H1 (cell line): ENCODE measurements around the gene ANXA6. TPM values are rescaled to one million over a fixed set of nuclear protein-coding genes. Genes with fewer than 3 reads are reported as not detected.

ENCODE experiments used
- CTCF ChIA-PET: fragments of 300-600 bp; sonication (Branson Sonifier 250); formaldehyde crosslinking; loops from one replicate; lab custom pipeline; 2021; ENCODE audit not compliant: partially characterized antibody; lab: Charles Lee
- POLR2A ChIA-PET: fragments of 300-600 bp; sonication (Branson Sonifier 250); formaldehyde crosslinking; loops from one replicate; lab custom pipeline; 2021; ENCODE audit warnings: inconsistent platforms; ENCODE audit not compliant: partially characterized antibody; lab: Charles Lee
- DNase-seq, 2 experiments: peaks; one replicate each; pipeline versions ENCODE4 v3.0.0 to v3.0.0-alpha.2; 2010 to 2022; ENCODE audit warnings: low spot score in 2 of 2, low read depth in 1 of 2, mixed read lengths in 1 of 2
- FAIRE-seq: peaks from 2 replicates; lab custom pipeline; 2011; peaks lifted over from hg19 to GRCh38; lab: Jason Lieb, UNC
- H2AFZ ChIP-seq: 2 replicates; pipeline ENCODE4 v1.8.1; 2012; ENCODE audit warnings: low read length, inconsistent platforms
- H2AK5ac ChIP-seq: 2 replicates; pipeline ENCODE4 v1.6.1; 2013; ENCODE audit warnings: low read depth, low read length
- H2BK120ac ChIP-seq: replicated peaks from 2 replicates; pipeline ENCODE3; 2013; ENCODE audit warnings: low read depth, low read length, inconsistent platforms
- H2BK12ac ChIP-seq: 2 replicates; pipeline ENCODE4 v1.6.1; 2013; ENCODE audit warnings: low read depth, low read length
- H2BK15ac ChIP-seq: 2 replicates; pipeline ENCODE4 v1.6.1; 2013; ENCODE audit warnings: low read length
- H2BK20ac ChIP-seq: 2 replicates; pipeline ENCODE4 v1.6.1; 2013; ENCODE audit warnings: low read length
- H2BK5ac ChIP-seq: 2 replicates; pipeline ENCODE4 v1.6.1; 2013; ENCODE audit warnings: low read depth, low read length
- H3K14ac ChIP-seq: 2 replicates; pipeline ENCODE4 v1.6.1; 2013; ENCODE audit warnings: inconsistent platforms; ENCODE audit not compliant: insufficient read length
- H3K18ac ChIP-seq: 2 replicates; pipeline ENCODE4 v1.6.1; 2013; ENCODE audit warnings: low read length; ENCODE audit errors: extremely low read depth
- H3K23ac ChIP-seq: 2 replicates; pipeline ENCODE4 v1.6.1; 2013; ENCODE audit warnings: inconsistent platforms; ENCODE audit not compliant: insufficient read length
- H3K23me2 ChIP-seq: 2 replicates; pipeline ENCODE4 v1.6.1; 2013; ENCODE audit warnings: low read depth, low read length
- H3K27ac ChIP-seq: 2 replicates; pipeline ENCODE4 v1.6.1; 2011; ENCODE audit warnings: low read depth, low read length, inconsistent platforms
- H3K27me3 ChIP-seq, 4 experiments: replicated peaks in 1 of 4; 1 replicate in 1 of 4; 2 replicates in 3 of 4; pipeline versions ENCODE4 v1.6.1 to v1.8.1; 2011 to 2013; ENCODE audit warnings: low read length in 3 of 4, mild to moderate bottlenecking in 3 of 4, inconsistent platforms in 2 of 4, mixed read lengths in 2 of 4, moderate library complexity in 1 of 4; ENCODE audit not compliant: control insufficient read depth in 3 of 4, insufficient read depth in 3 of 4; ENCODE audit errors: extremely low read depth in 1 of 4
- H3K36me3 ChIP-seq, 4 experiments: 2 replicates each; pipeline versions ENCODE4 v1.6.1 to v1.8.1; 2011 to 2013; ENCODE audit warnings: mild to moderate bottlenecking in 4 of 4, low read length in 3 of 4, moderate library complexity in 2 of 4, control low read depth in 1 of 4, inconsistent platforms in 1 of 4; ENCODE audit not compliant: insufficient read depth in 4 of 4, control insufficient read depth in 2 of 4
- H3K4ac ChIP-seq: replicated peaks from 2 replicates; pipeline ENCODE3; 2013; ENCODE audit warnings: low read length, low read depth, mixed read lengths, inconsistent platforms; ENCODE audit not compliant: insufficient read length
- H3K4me1 ChIP-seq, 4 experiments: replicated peaks in 1 of 4; 1 replicate in 1 of 4; 2 replicates in 3 of 4; pipeline versions ENCODE4 v1.6.1 to v1.8.1; 2011 to 2013; ENCODE audit warnings: low read length in 3 of 4, inconsistent platforms in 2 of 4, mixed read lengths in 1 of 4; ENCODE audit not compliant: insufficient read depth in 4 of 4, control insufficient read depth in 3 of 4
- H3K4me2 ChIP-seq, 2 experiments: 2 replicates each; pipeline versions ENCODE4 v1.6.1 to v1.8.1; 2011 to 2013; ENCODE audit warnings: low read depth in 2 of 2, low read length in 2 of 2, control low read depth in 1 of 2, inconsistent platforms in 1 of 2, mild to moderate bottlenecking in 1 of 2; ENCODE audit not compliant: insufficient read depth in 1 of 2
- H3K4me3 ChIP-seq, 4 experiments: fragments of 200-600, 300-600 bp in 1 of 4; sonication (generic), shearing (Covaris generic), sonication (Bioruptor Twin) in 1 of 4; 2 replicates each; pipeline versions ENCODE4 v1.5.1 to v1.8.1; 2011 to 2016; ENCODE audit warnings: low read length in 4 of 4, low read depth in 3 of 4, control low read depth in 2 of 4, inconsistent platforms in 2 of 4, mild to moderate bottlenecking in 2 of 4, mixed read lengths in 1 of 4, moderate library complexity in 1 of 4; ENCODE audit not compliant: insufficient read depth in 2 of 4; ENCODE audit errors: extremely low read depth in 1 of 4
- H3K56ac ChIP-seq: replicated peaks from 2 replicates; pipeline ENCODE3; 2013; ENCODE audit warnings: low read depth, mild to moderate bottlenecking, mixed read lengths, low read length, inconsistent platforms; ENCODE audit not compliant: insufficient read length
- H3K79me1 ChIP-seq: 2 replicates; pipeline ENCODE4 v1.6.1; 2013; ENCODE audit warnings: low read depth, low read length, control low read depth
- H3K79me2 ChIP-seq, 2 experiments: 2 replicates each; pipeline versions ENCODE4 v1.6.1 to v1.8.1; 2012 to 2013; ENCODE audit warnings: low read length in 2 of 2, mild to moderate bottlenecking in 2 of 2, inconsistent platforms in 1 of 2; ENCODE audit not compliant: insufficient read depth in 2 of 2, control insufficient read depth in 1 of 2
- H3K9ac ChIP-seq, 4 experiments: replicated peaks in 1 of 4; 1 replicate in 1 of 4; 2 replicates in 3 of 4; pipeline versions ENCODE4 v1.6.1 to v1.8.1; 2011 to 2013; ENCODE audit warnings: low read depth in 3 of 4, low read length in 3 of 4, control low read depth in 2 of 4, mild to moderate bottlenecking in 2 of 4, moderate library complexity in 2 of 4, inconsistent platforms in 1 of 4; ENCODE audit errors: extremely low read depth in 1 of 4
- H3K9me3 ChIP-seq, 2 experiments: 2 replicates each; pipeline versions ENCODE4 v1.6.1 to v1.8.1; 2012 to 2013; ENCODE audit warnings: mild to moderate bottlenecking in 2 of 2, moderate library complexity in 2 of 2, control low read depth in 1 of 2, inconsistent platforms in 1 of 2, low read depth in 1 of 2, low read length in 1 of 2, mixed read lengths in 1 of 2; ENCODE audit not compliant: insufficient read depth in 2 of 2
- H4K20me1 ChIP-seq, 2 experiments: replicated peaks in 1 of 2; 2 replicates each; pipeline versions ENCODE3 to v1.8.1; 2011 to 2013; ENCODE audit warnings: inconsistent platforms in 2 of 2, low read length in 2 of 2, mild to moderate bottlenecking in 1 of 2; ENCODE audit not compliant: insufficient read depth in 2 of 2, control insufficient read depth in 1 of 2
- H4K5ac ChIP-seq: 2 replicates; pipeline ENCODE4 v1.6.1; 2013; ENCODE audit warnings: low read length, low read depth, mixed read lengths, inconsistent platforms; ENCODE audit not compliant: insufficient read length
- H4K8ac ChIP-seq: 2 replicates; pipeline ENCODE4 v1.8.0; 2013; ENCODE audit warnings: mild to moderate bottlenecking, moderate library complexity, low read length, inconsistent platforms; ENCODE audit not compliant: insufficient read depth; ENCODE audit errors: extremely low read depth
- H4K91ac ChIP-seq: replicated peaks from 2 replicates; pipeline ENCODE3; 2013; ENCODE audit warnings: low read length, mixed read lengths, inconsistent platforms; ENCODE audit not compliant: insufficient read length
- TAF1 ChIP-seq: IDR thresholded peaks from 2 replicates; pipeline ENCODE4 v1.6.1; 2011; ENCODE audit warnings: mild to moderate bottlenecking, low read depth, low read length
- WGBS, 2 experiments: shearing (Covaris generic) in 1 of 2; methylation state at CpG; one replicate each; pipeline versions ENCODE4 v1.1.6 to v1.1.7; 2013 to 2015; ENCODE audit warnings: low lambda C conversion rate in 2 of 2, mixed read lengths in 2 of 2, inconsistent platforms in 1 of 2, low coverage in 1 of 2, missing lambda C conversion rate in 1 of 2; ENCODE audit not compliant: insufficient replicate concordance in 2 of 2, insufficient coverage in 1 of 2, insufficient read length in 1 of 2; ENCODE audit errors: extremely low coverage in 1 of 2, missing lambda C conversion rate in 1 of 2; 5-methylcytosine and 5-hydroxymethylcytosine counted together
- polyA plus RNA-seq, 7 experiments: library from polyadenylated mRNA; depleted of rRNA in 3 of 7; stranded (reverse) in 5 of 7; unstranded in 2 of 7; fragments of >200 nt in 5 of 7; fragments of 200-250 nt in 2 of 7; gene quantifications; 1 replicate in 5 of 7; 2 replicates in 1 of 7; 4 replicates in 1 of 7; pipeline versions ENCODE4 v1.2.1 to v1.2.3, GENCODE V29; 2011 to 2013; ENCODE audit warnings: missing spikeins in 2 of 7, mixed read lengths in 2 of 7
- total RNA-seq: library from RNA; stranded (reverse); fragmentation: NEBNext Ultra II Directional; extraction: Animal tissue kit (Norgen Biotek cat#: 25700); gene quantifications from 2 replicates; pipeline ENCODE4 v1.2.1, GENCODE V29; 2021
- TF ChIP-seq, protein P1 (sequence below): IDR thresholded peaks from 2 replicates; pipeline ENCODE4 v1.6.1; 2011; ENCODE audit warnings: low read length, improper control_type of control experiment
- TF ChIP-seq, protein P2 (sequence below): IDR thresholded peaks from 2 replicates; pipeline ENCODE4 v1.6.1; 2012; ENCODE audit warnings: inconsistent platforms

The ANXA6 gene
- total and polyA plus RNA-seq, 2 of the 8 experiments (the other 6 are each of a cell fraction or from before 2014, with no cell fraction given), result 61.3 to 78.6 TPM

DNA sequence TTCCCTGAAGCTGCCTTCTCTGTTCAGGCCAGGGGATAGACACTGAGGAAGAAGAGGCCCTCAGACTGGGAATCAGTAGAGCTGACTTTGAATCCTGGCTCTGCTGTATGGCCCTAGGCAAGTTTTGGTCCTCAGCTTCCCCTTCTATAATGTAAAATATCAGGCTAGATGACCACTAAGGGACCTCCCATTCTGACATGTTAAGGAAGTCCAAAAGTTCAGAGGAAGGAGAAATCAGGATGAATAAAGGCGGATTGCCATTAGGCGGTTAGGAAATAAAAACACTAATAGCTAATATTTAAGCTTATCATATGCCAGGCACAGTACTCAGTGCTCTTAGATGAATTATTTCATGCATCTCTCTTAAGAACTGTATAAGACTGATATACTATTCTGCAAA is 67.9 kb downstream of the ANXA6 start:
- Histone ChIP-seq H3K4ac (no peak overlapping the region), H3K9me3 (no peaks in the 10 kb centered on the region), H3K4me3 (no peak overlapping the region), H3K27ac (no peak overlapping the region), H3K27me3 (no peaks in the 10 kb centered on the region; a peak in 2 of 7 replicates), H3K23me2 (no peaks in the 10 kb centered on the region; the same call in 1 of the 2 replicates), H3K14ac (no peak overlapping the region), H3K9ac (no peak overlapping the region), H3K79me1 (no peaks in the 10 kb centered on the region), H2AFZ (no peak overlapping the region), H2BK20ac (no peak overlapping the region), H2BK5ac (no peak overlapping the region), H3K4me2 (no peak overlapping the region), H3K4me1 (peaks cover 1 to 16% (median 7%) of the 10 kb centered on the region in 4 experiments; a peak in 5 of 7 replicates), H4K5ac (no peak overlapping the region), H4K91ac (no peak overlapping the region), H4K8ac (no peak overlapping the region), H2AK5ac (no peak overlapping the region), H2BK12ac (no peak overlapping the region), H3K36me3 (no peaks in the 10 kb centered on the region), H3K18ac (no peak overlapping the region), H3K23ac (no peak overlapping the region), H2BK120ac (no peak overlapping the region), H3K56ac (no peak overlapping the region), H2BK15ac (no peak overlapping the region), H4K20me1 (no peaks in the 10 kb centered on the region), H3K79me2 (no peaks in the 10 kb centered on the region)
- CTCF ChIA-PET, result interaction anchor here (0.6 to 6.1 kb wide), 14 partner anchors 8 to 311 kb away, joined by 3 to 39 read pairs (median 5); partner anchors contain the start of genes SMIM3 and TNIP1
- TF ChIP-seq, protein P1, sequence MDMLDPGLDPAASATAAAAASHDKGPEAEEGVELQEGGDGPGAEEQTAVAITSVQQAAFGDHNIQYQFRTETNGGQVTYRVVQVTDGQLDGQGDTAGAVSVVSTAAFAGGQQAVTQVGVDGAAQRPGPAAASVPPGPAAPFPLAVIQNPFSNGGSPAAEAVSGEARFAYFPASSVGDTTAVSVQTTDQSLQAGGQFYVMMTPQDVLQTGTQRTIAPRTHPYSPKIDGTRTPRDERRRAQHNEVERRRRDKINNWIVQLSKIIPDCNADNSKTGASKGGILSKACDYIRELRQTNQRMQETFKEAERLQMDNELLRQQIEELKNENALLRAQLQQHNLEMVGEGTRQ, result no peak
- no peak for TF ChIP-seq TAF1
- TF ChIP-seq, protein P2, sequence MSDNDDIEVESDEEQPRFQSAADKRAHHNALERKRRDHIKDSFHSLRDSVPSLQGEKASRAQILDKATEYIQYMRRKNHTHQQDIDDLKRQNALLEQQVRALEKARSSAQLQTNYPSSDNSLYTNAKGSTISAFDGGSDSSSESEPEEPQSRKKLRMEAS, result no peak
- 76% methylated on average over 2 of the region's 2 CpGs; no CpG with 5 or more reads in 1 of the 2 experiments for WGBS, 2 experiments
- DNase-seq (no peak), FAIRE-seq (no peak)
- POLR2A ChIA-PET, result interaction anchor here (1.1 to 2.0 kb wide), 4 partner anchors 8 to 38 kb away, joined by 3 to 5 read pairs (median 4); no protein-coding TSS in a partner anchor
